ENCODE data around the gene TBC1D24. TPM values are rescaled to one million over a fixed set of nuclear protein-coding genes. Genes with fewer than 3 reads are reported as not detected.

TBC1D24 gene
- total and polyA plus RNA-seq, 2 experiments from 2014 or later, result 5.4 to 21.0 TPM

DNA sequence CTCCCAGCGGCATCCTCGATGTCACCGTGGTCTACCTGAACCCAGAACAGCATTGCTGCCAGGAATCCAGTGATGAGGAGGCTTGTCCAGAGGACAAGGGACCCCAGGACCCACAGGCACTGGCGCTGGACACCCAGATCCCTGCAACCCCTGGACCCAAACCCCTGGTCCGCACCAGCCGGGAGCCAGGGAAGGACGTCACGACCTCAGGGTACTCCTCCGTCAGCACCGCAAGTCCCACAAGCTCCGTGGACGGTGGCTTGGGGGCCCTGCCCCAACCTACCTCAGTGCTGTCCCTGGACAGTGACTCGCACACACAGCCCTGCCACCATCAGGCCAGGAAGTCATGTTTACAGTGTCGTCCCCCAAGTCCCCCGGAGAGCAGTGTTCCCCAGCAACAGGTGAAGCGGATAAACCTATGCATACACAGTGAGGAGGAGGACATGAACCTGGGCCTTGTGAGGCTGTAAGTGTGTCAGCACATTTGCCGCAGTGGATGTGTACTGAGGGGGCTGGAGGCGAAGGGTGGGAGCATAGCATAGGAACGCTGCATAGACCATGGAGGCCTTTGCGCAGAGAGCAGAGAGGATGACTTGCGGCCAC, 18.3 kb upstream of the TBC1D24 start (continued):
- TF ChIP-seq, protein P1, sequence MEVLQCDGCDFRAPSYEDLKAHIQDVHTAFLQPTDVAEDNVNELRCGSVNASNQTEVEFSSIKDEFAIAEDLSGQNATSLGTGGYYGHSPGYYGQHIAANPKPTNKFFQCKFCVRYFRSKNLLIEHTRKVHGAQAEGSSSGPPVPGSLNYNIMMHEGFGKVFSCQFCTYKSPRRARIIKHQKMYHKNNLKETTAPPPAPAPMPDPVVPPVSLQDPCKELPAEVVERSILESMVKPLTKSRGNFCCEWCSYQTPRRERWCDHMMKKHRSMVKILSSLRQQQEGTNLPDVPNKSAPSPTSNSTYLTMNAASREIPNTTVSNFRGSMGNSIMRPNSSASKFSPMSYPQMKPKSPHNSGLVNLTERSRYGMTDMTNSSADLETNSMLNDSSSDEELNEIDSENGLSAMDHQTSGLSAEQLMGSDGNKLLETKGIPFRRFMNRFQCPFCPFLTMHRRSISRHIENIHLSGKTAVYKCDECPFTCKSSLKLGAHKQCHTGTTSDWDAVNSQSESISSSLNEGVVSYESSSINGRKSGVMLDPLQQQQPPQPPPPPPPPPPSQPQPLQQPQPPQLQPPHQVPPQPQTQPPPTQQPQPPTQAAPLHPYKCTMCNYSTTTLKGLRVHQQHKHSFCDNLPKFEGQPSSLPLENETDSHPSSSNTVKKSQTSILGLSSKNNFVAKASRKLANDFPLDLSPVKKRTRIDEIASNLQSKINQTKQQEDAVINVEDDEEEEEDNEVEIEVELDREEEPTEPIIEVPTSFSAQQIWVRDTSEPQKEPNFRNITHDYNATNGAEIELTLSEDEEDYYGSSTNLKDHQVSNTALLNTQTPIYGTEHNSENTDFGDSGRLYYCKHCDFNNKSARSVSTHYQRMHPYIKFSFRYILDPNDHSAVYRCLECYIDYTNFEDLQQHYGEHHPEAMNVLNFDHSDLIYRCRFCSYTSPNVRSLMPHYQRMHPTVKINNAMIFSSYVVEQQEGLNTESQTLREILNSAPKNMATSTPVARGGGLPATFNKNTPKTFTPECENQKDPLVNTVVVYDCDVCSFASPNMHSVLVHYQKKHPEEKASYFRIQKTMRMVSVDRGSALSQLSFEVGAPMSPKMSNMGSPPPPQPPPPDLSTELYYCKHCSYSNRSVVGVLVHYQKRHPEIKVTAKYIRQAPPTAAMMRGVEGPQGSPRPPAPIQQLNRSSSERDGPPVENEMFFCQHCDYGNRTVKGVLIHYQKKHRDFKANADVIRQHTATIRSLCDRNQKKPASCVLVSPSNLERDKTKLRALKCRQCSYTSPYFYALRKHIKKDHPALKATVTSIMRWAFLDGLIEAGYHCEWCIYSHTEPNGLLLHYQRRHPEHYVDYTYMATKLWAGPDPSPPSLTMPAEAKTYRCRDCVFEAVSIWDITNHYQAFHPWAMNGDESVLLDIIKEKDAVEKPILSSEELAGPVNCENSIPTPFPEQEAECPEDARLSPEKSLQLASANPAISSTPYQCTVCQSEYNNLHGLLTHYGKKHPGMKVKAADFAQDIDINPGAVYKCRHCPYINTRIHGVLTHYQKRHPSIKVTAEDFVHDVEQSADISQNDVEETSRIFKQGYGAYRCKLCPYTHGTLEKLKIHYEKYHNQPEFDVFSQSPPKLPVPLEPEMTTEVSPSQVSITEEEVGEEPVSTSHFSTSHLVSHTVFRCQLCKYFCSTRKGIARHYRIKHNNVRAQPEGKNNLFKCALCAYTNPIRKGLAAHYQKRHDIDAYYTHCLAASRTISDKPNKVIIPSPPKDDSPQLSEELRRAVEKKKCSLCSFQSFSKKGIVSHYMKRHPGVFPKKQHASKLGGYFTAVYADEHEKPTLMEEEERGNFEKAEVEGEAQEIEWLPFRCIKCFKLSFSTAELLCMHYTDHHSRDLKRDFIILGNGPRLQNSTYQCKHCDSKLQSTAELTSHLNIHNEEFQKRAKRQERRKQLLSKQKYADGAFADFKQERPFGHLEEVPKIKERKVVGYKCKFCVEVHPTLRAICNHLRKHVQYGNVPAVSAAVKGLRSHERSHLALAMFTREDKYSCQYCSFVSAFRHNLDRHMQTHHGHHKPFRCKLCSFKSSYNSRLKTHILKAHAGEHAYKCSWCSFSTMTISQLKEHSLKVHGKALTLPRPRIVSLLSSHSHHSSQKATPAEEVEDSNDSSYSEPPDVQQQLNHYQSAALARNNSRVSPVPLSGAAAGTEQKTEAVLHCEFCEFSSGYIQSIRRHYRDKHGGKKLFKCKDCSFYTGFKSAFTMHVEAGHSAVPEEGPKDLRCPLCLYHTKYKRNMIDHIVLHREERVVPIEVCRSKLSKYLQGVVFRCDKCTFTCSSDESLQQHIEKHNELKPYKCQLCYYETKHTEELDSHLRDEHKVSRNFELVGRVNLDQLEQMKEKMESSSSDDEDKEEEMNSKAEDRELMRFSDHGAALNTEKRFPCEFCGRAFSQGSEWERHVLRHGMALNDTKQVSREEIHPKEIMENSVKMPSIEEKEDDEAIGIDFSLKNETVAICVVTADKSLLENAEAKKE (CRISPR knock-in tag; IDR thresholded peaks at IDR 0.05), result no peak
- TF ChIP-seq ETS1 (IDR thresholded peaks at IDR 0.05) (no peak), STAT1 (IDR thresholded peaks at IDR 0.05; ENCODE audit: unreplicated experiment) (no peak), ZNF114 (CRISPR knock-in tag; IDR thresholded peaks at IDR 0.05) (no peak), EZH2phosphoT487 (IDR thresholded peaks at IDR 0.05; ENCODE audit: unreplicated experiment) (no peak)
- TF ChIP-seq, protein P2, sequence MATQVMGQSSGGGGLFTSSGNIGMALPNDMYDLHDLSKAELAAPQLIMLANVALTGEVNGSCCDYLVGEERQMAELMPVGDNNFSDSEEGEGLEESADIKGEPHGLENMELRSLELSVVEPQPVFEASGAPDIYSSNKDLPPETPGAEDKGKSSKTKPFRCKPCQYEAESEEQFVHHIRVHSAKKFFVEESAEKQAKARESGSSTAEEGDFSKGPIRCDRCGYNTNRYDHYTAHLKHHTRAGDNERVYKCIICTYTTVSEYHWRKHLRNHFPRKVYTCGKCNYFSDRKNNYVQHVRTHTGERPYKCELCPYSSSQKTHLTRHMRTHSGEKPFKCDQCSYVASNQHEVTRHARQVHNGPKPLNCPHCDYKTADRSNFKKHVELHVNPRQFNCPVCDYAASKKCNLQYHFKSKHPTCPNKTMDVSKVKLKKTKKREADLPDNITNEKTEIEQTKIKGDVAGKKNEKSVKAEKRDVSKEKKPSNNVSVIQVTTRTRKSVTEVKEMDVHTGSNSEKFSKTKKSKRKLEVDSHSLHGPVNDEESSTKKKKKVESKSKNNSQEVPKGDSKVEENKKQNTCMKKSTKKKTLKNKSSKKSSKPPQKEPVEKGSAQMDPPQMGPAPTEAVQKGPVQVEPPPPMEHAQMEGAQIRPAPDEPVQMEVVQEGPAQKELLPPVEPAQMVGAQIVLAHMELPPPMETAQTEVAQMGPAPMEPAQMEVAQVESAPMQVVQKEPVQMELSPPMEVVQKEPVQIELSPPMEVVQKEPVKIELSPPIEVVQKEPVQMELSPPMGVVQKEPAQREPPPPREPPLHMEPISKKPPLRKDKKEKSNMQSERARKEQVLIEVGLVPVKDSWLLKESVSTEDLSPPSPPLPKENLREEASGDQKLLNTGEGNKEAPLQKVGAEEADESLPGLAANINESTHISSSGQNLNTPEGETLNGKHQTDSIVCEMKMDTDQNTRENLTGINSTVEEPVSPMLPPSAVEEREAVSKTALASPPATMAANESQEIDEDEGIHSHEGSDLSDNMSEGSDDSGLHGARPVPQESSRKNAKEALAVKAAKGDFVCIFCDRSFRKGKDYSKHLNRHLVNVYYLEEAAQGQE (IDR thresholded peaks at IDR 0.05; ENCODE audit: unreplicated experiment), result no peak
